Subcutaneous adipose tissue (tissue), 4 donors: ENCODE measurements around the gene VPS13C. TPM values are rescaled to one million over a fixed set of nuclear protein-coding genes. Genes with fewer than 3 reads are reported as not detected.

Experiments used
- CTCF ChIP-seq: fragments of 450-650 bp; IDR thresholded peaks from one replicate; pipeline ENCODE4 v1.5.1; 2016; ENCODE audit warnings: low read depth, mild to moderate bottlenecking, control low read depth, antibody characterized with exemption, moderate library complexity
- total RNA-seq, 4 donors: library from RNA; depleted of rRNA; stranded (reverse); fragments of >200 nt; gene quantifications; one replicate each; pipeline ENCODE4 v1.1.0, GENCODE V29; 2016

The VPS13C gene
- total RNA-seq, 4 donors from 2014 or later = 113 to 141 (median 139) TPM

GRCh38 chr15:62060896-62061280 lies 641 bp upstream of the VPS13C start:
- TF ChIP-seq CTCF = no peak

DNA sequence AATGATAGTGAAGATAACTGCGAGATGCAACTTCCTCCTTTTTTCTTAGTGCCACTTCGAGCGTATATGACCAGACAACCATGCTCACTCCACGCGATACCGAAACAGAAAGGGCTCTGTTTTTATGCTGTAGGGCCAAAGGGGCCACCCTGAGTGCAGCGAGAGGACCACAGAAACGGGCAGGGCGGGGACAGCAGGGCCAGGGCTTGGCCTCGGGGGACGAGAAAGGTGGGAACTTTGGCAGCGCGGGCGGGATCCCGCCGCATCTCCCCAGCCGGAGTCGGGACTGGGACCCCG lies 483 bp downstream of the VPS13C start:
- TF ChIP-seq CTCF = no peak

- no peak for TF ChIP-seq CTCF
Observed at GRCh38 chr15:62059108-62059815, 985 bp downstream of the VPS13C start.

- no peak for TF ChIP-seq CTCF
Observed at GRCh38 chr15:62058327-62059028, 1.8 kb downstream of the VPS13C start.

DNA sequence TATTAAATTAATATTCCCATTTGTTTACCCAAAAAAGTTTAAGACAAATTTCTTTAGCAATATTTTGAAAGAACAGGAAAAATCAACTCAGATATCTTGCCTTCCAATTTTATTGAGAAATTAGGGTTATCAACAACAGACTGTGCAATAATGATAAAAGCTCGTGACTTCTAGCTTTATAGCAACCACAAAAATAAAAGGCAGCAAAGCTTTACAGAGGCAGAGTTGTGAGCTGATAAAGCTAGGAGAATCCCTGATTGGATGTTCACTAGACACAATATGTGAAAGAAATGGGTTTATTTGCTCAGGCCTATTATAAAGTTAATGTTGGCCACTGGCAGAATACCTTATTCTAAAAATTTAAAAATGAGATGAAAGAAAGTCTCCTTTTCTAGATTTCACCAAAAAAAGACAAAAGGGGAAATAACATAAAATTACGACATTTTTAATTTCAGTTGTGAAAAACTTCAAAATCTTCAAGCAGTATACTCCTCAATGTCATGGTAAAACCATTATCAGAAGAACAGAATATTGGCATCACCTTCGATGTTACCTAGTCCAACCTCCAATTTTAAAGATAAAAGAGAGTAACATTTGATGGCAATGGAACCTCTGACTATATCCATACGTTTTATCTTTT lies 2.8 kb downstream of the VPS13C start:
- TF ChIP-seq CTCF = no peak

- no peak for TF ChIP-seq CTCF
Observed at GRCh38 chr15:62054979-62055378, 5.3 kb downstream of the VPS13C start.

DNA sequence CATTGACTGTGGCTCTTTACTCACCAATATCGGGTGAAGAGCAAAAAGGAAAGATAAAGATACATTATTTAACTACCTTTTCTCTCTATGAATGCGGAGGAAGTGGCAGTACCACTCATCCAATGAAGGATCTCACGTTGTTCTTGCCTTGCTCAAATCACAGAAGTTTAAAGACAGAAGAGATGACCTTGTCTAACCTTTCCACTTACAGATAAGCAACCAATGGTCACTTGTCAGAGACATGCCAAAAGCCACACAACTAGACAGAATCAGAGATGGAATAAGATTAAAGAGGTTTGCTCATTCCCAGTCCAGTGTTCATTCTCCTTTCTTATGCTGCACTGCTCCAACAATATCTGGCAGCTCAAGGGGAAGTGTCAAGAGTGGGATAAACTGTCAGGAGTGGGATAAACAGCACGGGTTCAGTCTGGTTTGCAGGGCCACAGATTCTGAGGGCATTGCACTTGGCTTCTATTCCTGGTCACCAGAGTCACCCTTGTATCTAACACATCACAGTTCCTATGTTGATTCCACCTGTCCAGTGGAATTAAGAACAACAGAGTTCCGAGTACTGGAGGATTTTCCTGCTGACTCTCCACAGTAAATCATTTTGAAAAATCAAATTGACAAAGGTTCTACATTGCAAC lies 6.7 kb downstream of the VPS13C start:
- no peak for TF ChIP-seq CTCF
